HG03103 (cell line): Measurements from ENCODE around the gene DESI2.
"Not testable (repeated sequence)": the region's sequence is repeated elsewhere in the genome, so short reads cannot be mapped to it uniquely, and the experiment has no call there.

Source experiments
- ATAC-seq: cut with Tn5 transposase; IDR thresholded peaks from one replicate; pipeline ENCODE4 v1.9.1; 2021; ENCODE audit warnings: low read depth; ENCODE audit not compliant: unreplicated experiment

The DESI2 gene

DNA sequence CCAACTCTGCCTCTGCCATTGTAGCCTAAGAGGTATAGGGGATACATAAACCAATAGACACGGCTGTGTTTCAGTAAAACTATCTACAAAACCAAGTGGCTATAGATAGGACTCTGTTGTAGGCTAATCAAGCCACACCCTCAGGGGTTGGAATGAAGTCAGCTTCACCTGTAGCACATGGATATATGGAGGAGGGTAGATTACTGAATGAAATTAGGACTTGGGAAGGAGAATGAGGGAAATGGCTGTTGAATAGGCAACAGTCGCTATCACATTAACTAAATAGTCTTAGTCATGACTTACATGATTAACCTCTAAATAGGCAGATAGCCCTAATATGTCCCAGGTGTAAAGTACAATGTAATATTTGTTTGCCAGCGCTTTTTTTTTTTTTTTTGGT, 49.7 kb downstream of the DESI2 start:
- no peak for ATAC-seq

GRCh38 chr1:244704107-244704506, 51.2 kb downstream of the DESI2 start:
- no peak for ATAC-seq

DNA sequence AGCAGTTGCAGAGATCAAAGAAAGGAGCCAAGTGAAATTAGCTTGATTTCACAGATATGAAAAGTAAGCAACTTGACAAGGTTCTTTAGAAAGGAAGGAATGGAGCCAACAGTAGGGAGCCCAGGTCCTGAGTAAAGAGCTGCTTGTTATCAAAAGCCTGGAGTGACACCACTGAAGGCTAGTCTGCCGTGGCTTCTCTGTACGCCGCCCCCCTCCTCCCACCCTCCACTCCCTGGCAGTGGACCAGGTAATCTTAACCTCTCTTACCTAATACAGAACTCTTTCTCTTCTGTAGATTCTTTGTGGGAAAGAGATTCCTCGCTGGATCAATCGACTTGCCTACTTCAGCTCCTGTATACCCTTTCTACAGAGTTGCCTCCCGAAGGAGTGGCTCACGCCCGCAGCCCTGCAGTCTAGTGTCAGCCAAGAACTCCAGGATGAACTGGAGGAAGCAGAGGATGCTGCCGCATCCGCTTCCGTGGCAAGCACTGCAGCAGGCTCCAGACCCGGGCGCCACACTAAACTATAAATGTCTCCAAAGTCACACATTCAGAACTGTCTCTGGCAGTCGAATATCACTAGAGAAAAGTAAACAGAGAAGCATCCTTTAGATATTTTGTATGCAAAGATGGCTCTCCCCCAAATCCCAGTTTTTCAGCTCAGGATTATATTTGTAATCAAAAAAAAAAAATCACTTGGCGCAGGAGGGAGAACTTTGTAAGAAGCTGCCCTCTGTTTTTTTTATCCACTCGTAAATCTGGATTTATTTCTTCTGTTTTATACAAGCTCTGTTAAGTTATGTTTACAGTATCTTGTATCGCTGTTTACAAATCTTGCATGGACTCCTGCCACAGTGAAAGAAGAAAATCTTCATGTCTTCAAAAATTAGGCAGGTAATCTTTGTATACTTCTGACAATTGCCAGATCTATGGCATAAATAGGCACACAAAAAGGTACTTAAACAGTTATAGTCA, 52.6 kb downstream of the DESI2 start:
- ATAC-seq: no peak

GRCh38 chr1:244709076-244709475, 56.1 kb downstream of the DESI2 start:
- no peak for ATAC-seq

DNA sequence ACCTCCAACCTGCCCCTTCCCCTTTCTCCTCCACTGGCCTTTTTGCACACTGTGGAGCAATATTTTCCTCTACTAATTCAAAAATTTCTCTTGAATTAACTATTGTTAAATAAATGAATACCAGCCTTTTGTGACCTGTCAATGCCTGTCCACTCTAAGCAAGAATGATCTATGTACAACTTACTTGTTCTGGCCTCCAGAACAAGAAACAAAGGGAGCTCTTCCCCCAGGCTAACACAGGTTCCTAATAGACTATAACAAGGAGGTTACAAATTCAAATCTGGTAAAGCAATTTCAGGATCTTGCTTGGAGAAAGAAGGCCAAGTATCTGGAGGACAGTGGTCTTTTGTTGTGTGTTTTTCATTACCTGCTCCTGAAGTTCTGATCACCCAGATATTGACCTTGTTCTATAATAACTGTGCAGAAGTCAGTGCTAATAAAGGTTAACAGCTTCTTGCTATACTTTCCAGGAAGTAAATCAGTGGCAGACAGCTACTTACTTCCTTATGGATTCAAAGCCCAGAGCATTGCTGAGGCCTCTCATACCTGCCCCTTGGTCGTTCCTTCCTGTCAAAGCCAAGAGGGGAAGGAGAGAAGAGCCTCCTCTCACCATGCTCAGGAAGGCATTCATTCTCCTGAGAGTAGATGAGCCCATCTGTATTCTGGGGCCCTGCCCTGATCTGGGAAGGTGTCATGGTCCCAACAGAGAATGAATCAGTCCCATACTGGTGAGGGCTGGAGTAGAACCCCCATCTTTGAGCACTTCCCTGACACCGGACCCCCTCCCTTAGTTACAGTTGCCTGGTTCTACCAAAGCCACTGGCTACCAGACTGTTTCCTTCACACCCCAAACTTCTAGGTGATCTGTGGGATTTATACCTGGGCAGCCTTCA, 56.8 kb downstream of the DESI2 start:
- ATAC-seq: no peak

GRCh38 chr1:244710474-244711062, 57.6 kb downstream of the DESI2 start:
- no peak for ATAC-seq

DNA sequence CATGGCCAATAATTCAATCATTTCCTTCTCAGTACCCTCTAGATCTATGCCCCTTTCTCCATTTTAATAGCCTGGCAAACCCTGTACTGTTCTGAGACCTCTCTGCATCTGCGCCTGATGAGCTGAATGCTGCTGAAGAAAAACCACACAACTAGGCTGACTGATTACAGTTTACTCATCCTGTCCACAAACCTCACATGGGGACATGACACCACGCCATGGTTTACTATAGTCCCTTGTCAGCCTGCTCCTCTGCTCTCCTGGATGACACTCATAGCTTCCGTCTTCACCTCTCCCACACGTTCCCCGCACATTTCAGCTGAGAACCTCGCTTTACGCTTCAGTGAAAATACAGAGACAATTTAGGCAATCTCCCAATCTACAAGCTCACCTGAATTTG, 59.7 kb downstream of the DESI2 start:
- no peak for ATAC-seq

GRCh38 chr1:244713332-244713731, 60.4 kb downstream of the DESI2 start:
- no peak for ATAC-seq

- no peak for ATAC-seq
These were observed 75.0 kb downstream of the DESI2 start for GRCh38 chr1:244727871-244728474.

DNA sequence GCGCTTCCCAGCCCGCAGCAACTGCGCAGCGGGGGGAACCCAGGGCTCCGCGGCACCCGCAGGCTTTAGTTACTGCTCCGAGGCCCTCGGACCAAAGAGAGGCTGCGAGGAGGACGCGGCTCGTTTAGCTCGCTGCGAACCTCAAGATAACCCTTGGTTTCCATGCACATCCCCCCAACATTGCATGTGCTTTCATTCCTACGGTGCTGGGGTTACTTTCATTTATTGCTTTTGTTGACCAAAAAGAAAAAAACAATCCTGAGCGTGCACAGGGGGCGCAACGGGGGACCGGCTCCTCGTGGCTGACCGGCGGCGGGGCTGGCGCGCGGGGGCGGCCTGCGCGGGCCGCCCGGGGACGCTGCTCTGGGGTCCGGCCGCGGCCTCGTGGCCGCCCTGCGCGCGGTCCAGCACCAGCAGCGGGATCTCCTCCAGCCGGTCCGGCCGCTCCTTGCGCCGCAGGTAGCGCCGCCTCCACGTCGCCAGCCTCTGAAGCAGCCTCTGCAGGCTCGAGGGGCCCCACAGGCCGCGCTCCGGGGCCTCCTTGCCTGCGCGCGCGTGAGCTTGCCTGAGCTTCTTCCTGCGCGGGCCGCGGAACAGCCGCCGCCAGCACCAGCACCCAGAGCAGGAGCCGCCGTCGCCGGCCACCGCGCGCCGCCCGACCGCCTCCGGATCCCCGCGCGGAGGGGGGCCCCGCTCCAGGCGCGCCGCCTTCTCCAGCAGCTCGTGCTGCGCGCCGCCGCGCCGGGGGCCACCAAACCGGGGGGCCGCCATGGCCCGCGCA, 77.4 kb downstream of the DESI2 start:
- no peak for ATAC-seq

GRCh38 chr1:244730934-244731434, 78.1 kb downstream of the DESI2 start:
- no peak for ATAC-seq

GRCh38 chr1:244731651-244732050, 78.7 kb downstream of the DESI2 start:
- no peak for ATAC-seq

GRCh38 chr1:244732851-244733450, 80.0 kb downstream of the DESI2 start:
- ATAC-seq: no peak

DNA sequence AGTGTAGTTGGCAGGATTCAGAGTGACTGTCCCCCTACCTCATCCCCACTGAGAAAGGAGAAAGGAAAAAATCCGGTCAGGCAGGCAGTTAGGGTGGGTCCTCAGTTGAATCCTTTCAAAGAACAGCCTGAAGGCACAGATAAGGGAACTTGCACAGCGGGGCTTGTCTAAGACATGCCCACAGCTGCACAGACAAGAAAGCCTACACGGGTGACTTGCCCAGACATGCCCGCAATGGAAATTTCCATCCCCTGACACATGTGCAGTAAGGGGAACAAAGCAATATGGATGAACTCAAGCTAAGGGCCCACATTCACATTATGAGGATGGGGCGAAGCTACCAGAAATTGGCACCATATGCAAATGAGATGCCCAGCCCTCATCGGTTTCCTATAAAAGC, 82.5 kb downstream of the DESI2 start:
- no peak for ATAC-seq

DNA sequence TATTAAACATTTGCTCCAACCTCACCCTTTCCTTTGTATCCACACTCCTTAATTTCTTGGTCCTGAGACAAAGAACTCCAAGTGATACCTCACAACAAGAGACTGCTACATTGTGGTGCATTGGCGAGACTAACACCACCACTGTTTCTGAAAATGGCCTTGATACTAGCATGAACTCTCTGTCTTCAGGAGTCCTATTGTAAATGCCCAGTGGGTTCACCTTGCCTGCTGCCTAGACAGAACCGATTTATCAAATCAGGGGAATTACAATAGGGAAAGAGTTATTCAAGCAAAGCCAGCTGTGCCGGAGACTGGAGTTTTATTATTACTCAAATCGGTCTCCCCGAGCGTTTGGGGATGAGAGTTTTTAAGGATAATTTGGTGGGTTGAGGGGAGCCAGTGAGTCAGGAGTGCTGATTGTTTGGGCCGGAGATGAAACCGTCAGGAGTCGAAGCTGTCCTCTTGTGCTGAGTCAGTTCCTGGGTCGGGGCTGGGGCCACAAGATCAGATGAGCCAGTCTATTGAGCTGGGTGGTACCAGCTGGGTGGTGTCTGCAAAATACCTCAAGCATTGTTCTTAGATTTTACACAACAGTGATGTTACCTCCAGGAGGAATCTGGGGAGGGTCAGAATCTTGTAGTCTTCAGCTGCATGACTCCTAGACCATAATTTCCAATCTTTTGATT, 83.1 kb downstream of the DESI2 start:
- no peak for ATAC-seq

DNA sequence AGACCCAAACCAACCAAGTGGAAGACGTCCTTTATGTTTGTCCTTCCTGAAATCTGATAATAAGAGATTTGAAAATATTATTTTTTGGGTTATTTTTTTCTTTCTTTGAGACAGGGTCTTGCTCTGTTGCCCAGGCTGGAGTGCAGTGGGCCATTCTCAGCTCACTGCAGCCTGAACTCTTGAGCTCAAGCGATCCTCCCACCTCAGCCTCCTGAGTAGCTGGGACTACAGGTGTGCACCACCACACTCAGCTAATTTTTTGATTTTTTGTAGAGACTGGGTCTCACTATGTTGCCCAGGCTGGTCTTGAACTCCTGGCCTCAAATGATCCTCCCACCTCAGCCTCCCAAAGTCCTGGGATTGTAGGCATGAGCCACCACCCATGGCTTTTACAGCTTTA, 86.2 kb downstream of the DESI2 start:
- ATAC-seq: not testable (repeated sequence)

- not testable (repeated sequence) for ATAC-seq
These were observed 87.2 kb downstream of the DESI2 start for GRCh38 chr1:244740027-244740617.

DNA sequence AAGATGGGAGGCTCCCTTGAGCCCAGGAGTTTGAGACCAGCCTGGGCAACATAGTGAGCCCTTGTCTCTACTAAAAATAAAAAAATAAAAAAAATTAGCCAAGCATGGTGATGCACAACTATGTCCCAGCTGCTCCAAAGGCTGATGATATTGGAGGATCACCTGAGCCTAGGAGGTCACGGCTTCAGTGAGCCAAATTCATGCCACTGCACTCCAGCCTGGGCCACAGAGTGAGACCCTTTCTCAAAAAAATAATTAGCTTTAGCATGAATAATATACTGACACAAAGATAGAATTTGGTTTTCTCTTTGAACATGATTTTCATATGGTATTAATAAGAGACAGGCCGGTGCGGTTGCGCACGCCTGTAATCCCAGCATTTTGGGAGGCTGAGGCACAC, 88.8 kb downstream of the DESI2 start:
- no peak for ATAC-seq
